HEK293T (cell line): Measurements from ENCODE around the gene IPO4.

Experiments
- BHLHE40 ChIP-seq: fragments of 450-650 bp; IDR thresholded peaks from 2 replicates; pipeline ENCODE4 v1.6.1; 2016; ENCODE audit warnings: mild to moderate bottlenecking, moderate library complexity, borderline replicate concordance
- CTBP1 ChIP-seq: fragments of 450-650 bp; IDR thresholded peaks from 2 replicates; pipeline ENCODE4 v1.6.1; 2016; ENCODE audit warnings: borderline replicate concordance
- ELF4 ChIP-seq: fragments of 450-650 bp; IDR thresholded peaks from 2 replicates; pipeline ENCODE4 v1.6.1; 2017; ENCODE audit warnings: antibody characterized with exemption
- FOXA1 ChIP-seq: fragments of 450-650 bp; IDR thresholded peaks from 2 replicates; pipeline ENCODE4 v1.6.1; 2016; ENCODE audit warnings: mild to moderate bottlenecking
- FOXK2 ChIP-seq: fragments of 450-650 bp; IDR thresholded peaks from 2 replicates; pipeline ENCODE4 v1.6.1; 2016; ENCODE audit warnings: mild to moderate bottlenecking
- FOXM1 ChIP-seq: fragments of 450-650 bp; IDR thresholded peaks from 2 replicates; pipeline ENCODE4 v1.6.1; 2017; ENCODE audit warnings: mild to moderate bottlenecking, borderline replicate concordance
- L3MBTL2 ChIP-seq: fragments of 450-650 bp; conservative IDR thresholded peaks from 2 replicates; pipeline ENCODE4 v1.6.1; 2016; ENCODE audit warnings: mild to moderate bottlenecking
- LEF1 ChIP-seq: fragments of 450-650 bp; IDR thresholded peaks from 2 replicates; pipeline ENCODE4 v1.6.1; 2017; ENCODE audit warnings: mild to moderate bottlenecking, borderline replicate concordance
- NFRKB ChIP-seq: fragments of 450-650 bp; IDR thresholded peaks from 2 replicates; pipeline ENCODE4 v1.6.1; 2016; ENCODE audit warnings: mild to moderate bottlenecking, moderate library complexity
- PKNOX1 ChIP-seq: fragments of 450-650 bp; IDR thresholded peaks from 2 replicates; pipeline ENCODE4 v1.6.1; 2016
- SP1 ChIP-seq: fragments of 450-650 bp; IDR thresholded peaks from 2 replicates; pipeline ENCODE4 v1.6.1; 2017
- SUZ12 ChIP-seq: fragments of 450-650 bp; IDR thresholded peaks from 2 replicates; pipeline ENCODE4 v1.6.1; 2016; ENCODE audit warnings: mild to moderate bottlenecking
- TARDBP ChIP-seq: fragments of 450-650 bp; IDR thresholded peaks from 2 replicates; pipeline ENCODE4 v1.6.1; 2016
- ZNF384 ChIP-seq: fragments of 450-650 bp; IDR thresholded peaks from 2 replicates; pipeline ENCODE4 v1.6.1; 2016

- TF ChIP-seq FOXA1 = no peak
- no peak for TF ChIP-seq ELF4
- no peak for TF ChIP-seq LEF1
- TF ChIP-seq SUZ12 = no peak
- no peak for TF ChIP-seq PKNOX1
- TF ChIP-seq TARDBP = no peak
- TF ChIP-seq FOXM1 = no peak
- TF ChIP-seq NFRKB = no peak
- TF ChIP-seq ZNF384 = no peak
- TF ChIP-seq L3MBTL2 = no peak
- TF ChIP-seq BHLHE40 = no peak
- no peak for TF ChIP-seq SP1
- no peak for TF ChIP-seq FOXK2
- TF ChIP-seq CTBP1 = no peak
These were observed 844 bp upstream of the IPO4 start for GRCh38 chr14:24189460-24189859.
